Neuronal stem cell (in vitro differentiated cells): ENCODE measurements around the gene AFP.

ENCODE experiments used
- DNase-seq: peaks from one replicate; pipeline ENCODE4 v3.0.0-alpha.2; 2013; ENCODE audit warnings: low spot score
- H2AFZ ChIP-seq: one replicate; pipeline ENCODE4 v1.6.1; 2013; ENCODE audit warnings: mild to moderate bottlenecking, low read length, inconsistent platforms
- H2AK5ac ChIP-seq: 2 replicates; pipeline ENCODE4 v1.6.1; 2013; ENCODE audit warnings: low read depth, mild to moderate bottlenecking, inconsistent platforms, low read length, moderate library complexity, mixed read lengths
- H2BK120ac ChIP-seq: 2 replicates; pipeline ENCODE4 v1.6.1; 2013; ENCODE audit warnings: low read depth, mild to moderate bottlenecking, inconsistent platforms, low read length, moderate library complexity, mixed read lengths
- H2BK12ac ChIP-seq: one replicate; pipeline ENCODE4 v1.6.1; 2013; ENCODE audit warnings: low read length, inconsistent platforms
- H2BK15ac ChIP-seq: 2 replicates; pipeline ENCODE4 v1.6.1; 2013; ENCODE audit warnings: mild to moderate bottlenecking, low read length, inconsistent platforms, mixed read lengths
- H2BK5ac ChIP-seq: one replicate; pipeline ENCODE4 v1.6.1; 2013; ENCODE audit warnings: inconsistent platforms, mild to moderate bottlenecking, low read length, moderate library complexity
- H3K14ac ChIP-seq: one replicate; pipeline ENCODE4 v1.6.1; 2013; ENCODE audit warnings: low read length, inconsistent platforms
- H3K18ac ChIP-seq: 2 replicates; pipeline ENCODE4 v1.6.1; 2013; ENCODE audit warnings: low read length, inconsistent platforms
- H3K23ac ChIP-seq: 2 replicates; pipeline ENCODE4 v1.6.1; 2013; ENCODE audit warnings: low read depth, mild to moderate bottlenecking, mixed read lengths, low read length, inconsistent platforms; ENCODE audit not compliant: poor library complexity
- H3K27ac ChIP-seq: replicated peaks from 3 replicates; pipeline ENCODE4 v1.5.1; 2013; ENCODE audit warnings: low read length, inconsistent platforms
- H3K27me3 ChIP-seq, 3 experiments: 2 replicates each; pipeline ENCODE4 v1.6.1; 2013; ENCODE audit warnings: low read length in 3 of 3, mild to moderate bottlenecking in 2 of 3, inconsistent platforms in 1 of 3, low read depth in 1 of 3, mixed read lengths in 1 of 3, moderate library complexity in 1 of 3; ENCODE audit not compliant: control insufficient read depth in 3 of 3, insufficient read depth in 3 of 3
- H3K36me3 ChIP-seq, 2 donors: replicated peaks in 1 of 2; 2 replicates each; pipeline ENCODE4 v1.6.1; 2013; ENCODE audit warnings: low read length in 2 of 2; ENCODE audit not compliant: control insufficient read depth in 2 of 2, insufficient read depth in 2 of 2
- H3K4ac ChIP-seq: 2 replicates; pipeline ENCODE4 v1.6.1; 2013; ENCODE audit warnings: inconsistent platforms, mild to moderate bottlenecking, low read length, moderate library complexity
- H3K4me1 ChIP-seq, 2 donors: 1 replicate in 1 of 2; 2 replicates in 1 of 2; pipeline ENCODE4 v1.6.1; 2013; ENCODE audit warnings: low read length in 2 of 2, low read depth in 1 of 2; ENCODE audit not compliant: control insufficient read depth in 2 of 2, insufficient read depth in 1 of 2
- H3K4me2 ChIP-seq: one replicate; pipeline ENCODE4 v1.6.1; 2013; ENCODE audit warnings: mild to moderate bottlenecking, low read length, inconsistent platforms; ENCODE audit not compliant: insufficient read depth, poor library complexity, severe bottlenecking
- H3K4me3 ChIP-seq, 2 donors: 2 replicates each; pipeline ENCODE4 v1.5.1; 2013; ENCODE audit warnings: low read length in 2 of 2, mild to moderate bottlenecking in 2 of 2, inconsistent platforms in 1 of 2, moderate library complexity in 1 of 2
- H3K79me1 ChIP-seq: one replicate; pipeline ENCODE4 v1.6.1; 2013; ENCODE audit warnings: low read depth, mild to moderate bottlenecking, inconsistent platforms, low read length, moderate library complexity
- H3K9ac ChIP-seq: one replicate; pipeline ENCODE4 v1.6.1; 2013; ENCODE audit warnings: mild to moderate bottlenecking, low read depth, low read length, inconsistent platforms; ENCODE audit not compliant: poor library complexity
- H3K9me3 ChIP-seq, 2 donors: replicated peaks in 1 of 2; 2 replicates each; pipeline versions ENCODE3 to v1.6.1; 2013; ENCODE audit warnings: low read length in 2 of 2, mild to moderate bottlenecking in 2 of 2, inconsistent platforms in 1 of 2, low read depth in 1 of 2, mixed read lengths in 1 of 2, moderate library complexity in 1 of 2; ENCODE audit not compliant: control insufficient read depth in 2 of 2, insufficient read depth in 1 of 2
- H4K8ac ChIP-seq: one replicate; pipeline ENCODE4 v1.6.1; 2013; ENCODE audit warnings: low read depth, mild to moderate bottlenecking, inconsistent platforms, low read length, moderate library complexity
- H4K91ac ChIP-seq: one replicate; pipeline ENCODE4 v1.6.1; 2013; ENCODE audit warnings: low read length, low read depth, mild to moderate bottlenecking, inconsistent platforms; ENCODE audit not compliant: poor library complexity
- WGBS, 2 donors: extraction: QIAGEN DNeasy Blood & Tissue Kit; methylation state at CpG; one replicate each; pipeline ENCODE4 v1.1.7; 2013; ENCODE audit warnings: missing lambda C conversion rate in 2 of 2, mixed read lengths in 1 of 2; ENCODE audit not compliant: insufficient read length in 2 of 2, insufficient replicate concordance in 1 of 2; ENCODE audit errors: extremely low coverage in 2 of 2; 5-methylcytosine and 5-hydroxymethylcytosine counted together

The AFP gene

GRCh38 chr4:73440653-73441052 lies 4.6 kb downstream of the AFP start:
- WGBS, 2 donors, result no CpG with 5 or more reads among the region's 3 CpGs
- H4K8ac ChIP-seq, result no peak overlapping the region

GRCh38 chr4:73442275-73442674 lies 6.3 kb downstream of the AFP start:
- no peak overlapping the region for H3K4me2 ChIP-seq
- H3K14ac ChIP-seq, result no peak overlapping the region
- H2BK15ac ChIP-seq, result no peak overlapping the region
- H3K4ac ChIP-seq, result no peak overlapping the region
- no peak overlapping the region for H2BK12ac ChIP-seq
- H4K8ac ChIP-seq, result no peak overlapping the region
- no peak overlapping the region for H2BK120ac ChIP-seq
- no peaks in the 10 kb centered on the region for H3K27me3 ChIP-seq
- H3K27ac ChIP-seq, result no peak overlapping the region
- no peaks in the 10 kb centered on the region for H3K4me1 ChIP-seq
- no peaks in the 10 kb centered on the region for H3K9me3 ChIP-seq
- no peak overlapping the region for H2BK5ac ChIP-seq
- WGBS, 2 donors, result no CpG with 5 or more reads among the region's 5 CpGs
- no peaks in the 10 kb centered on the region for H3K36me3 ChIP-seq
- no peak for DNase-seq
- no peak overlapping the region for H3K4me3 ChIP-seq
- H3K79me1 ChIP-seq, result no peaks in the 10 kb centered on the region
- H2AFZ ChIP-seq, result no peak overlapping the region
- H4K91ac ChIP-seq, result no peak overlapping the region
- no peak overlapping the region for H3K18ac ChIP-seq
- H3K9ac ChIP-seq, result no peak overlapping the region
- no peak overlapping the region for H2AK5ac ChIP-seq
- H3K23ac ChIP-seq, result no peak overlapping the region

More at GRCh38 chr4:73440653-73441052, 4.6 kb downstream of the AFP start:
- no peak overlapping the region for H2BK120ac ChIP-seq
- no peaks in the 10 kb centered on the region for H3K9me3 ChIP-seq
- no peak overlapping the region for H3K4me3 ChIP-seq
- H2BK12ac ChIP-seq, result no peak overlapping the region
- no peaks in the 10 kb centered on the region for H3K27me3 ChIP-seq
- H3K27ac ChIP-seq, result no peak overlapping the region
- no peak overlapping the region for H3K4me2 ChIP-seq
- H2BK15ac ChIP-seq, result no peak overlapping the region
- H3K23ac ChIP-seq, result no peak overlapping the region
- no peak for DNase-seq
- no peak overlapping the region for H2BK5ac ChIP-seq
- no peak overlapping the region for H2AFZ ChIP-seq
- H3K4me1 ChIP-seq, result no peaks in the 10 kb centered on the region
- H3K79me1 ChIP-seq, result no peaks in the 10 kb centered on the region
- no peaks in the 10 kb centered on the region for H3K36me3 ChIP-seq
- H3K4ac ChIP-seq, result no peak overlapping the region
- H4K91ac ChIP-seq, result no peak overlapping the region
- no peak overlapping the region for H2AK5ac ChIP-seq
- no peak overlapping the region for H3K14ac ChIP-seq
- H3K9ac ChIP-seq, result no peak overlapping the region
- H3K18ac ChIP-seq, result no peak overlapping the region

GRCh38 chr4:73443224-73443623 lies 7.2 kb downstream of the AFP start:
- Histone ChIP-seq H3K23ac (no peak overlapping the region), H2AK5ac (no peak overlapping the region), H3K9ac (no peak overlapping the region), H3K18ac (no peak overlapping the region), H2BK15ac (no peak overlapping the region), H2BK12ac (no peak overlapping the region), H2BK120ac (no peak overlapping the region), H3K79me1 (no peaks in the 10 kb centered on the region), H3K14ac (no peak overlapping the region), H4K91ac (no peak overlapping the region), H3K9me3 (no peaks in the 10 kb centered on the region), H3K27me3 (peaks cover 0 to under 1% (median 0%) of the 10 kb centered on the region in 3 experiments), H3K27ac (no peak overlapping the region), H3K4ac (no peak overlapping the region), H2AFZ (no peak overlapping the region), H2BK5ac (no peak overlapping the region), H3K36me3 (no peaks in the 10 kb centered on the region), H4K8ac (no peak overlapping the region), H3K4me2 (no peak overlapping the region), H3K4me1 (no peaks in the 10 kb centered on the region), H3K4me3 (no peak overlapping the region)
- WGBS, 2 donors, result no CpG with 5 or more reads among the region's 3 CpGs
- DNase-seq, result no peak

GRCh38 chr4:73445383-73446335 lies 9.6 kb downstream of the AFP start:
- Histone ChIP-seq H2AK5ac (no peak overlapping the region), H3K23ac (no peak overlapping the region), H2BK5ac (no peak overlapping the region), H4K8ac (no peak overlapping the region), H2BK12ac (no peak overlapping the region), H2BK15ac (no peak overlapping the region), H3K27ac (no peak overlapping the region), H4K91ac (no peak overlapping the region), H3K18ac (no peak overlapping the region), H3K79me1 (no peaks in the 10 kb centered on the region), H2BK120ac (no peak overlapping the region), H3K4ac (no peak overlapping the region), H3K9ac (no peak overlapping the region), H3K14ac (no peak overlapping the region), H3K36me3 (no peaks in the 10 kb centered on the region), H3K9me3 (no peaks in the 10 kb centered on the region), H3K4me2 (no peak overlapping the region), H3K27me3 (peaks cover 0 to 10% (median 0%) of the 10 kb centered on the region in 3 experiments), H2AFZ (no peak overlapping the region), H3K4me3 (no peak overlapping the region), H3K4me1 (peaks cover 2 to 3% of the 10 kb centered on the region in 2 donors)
- no CpG with 5 or more reads among the region's 7 CpGs for WGBS, 2 donors
- no peak for DNase-seq
